Measurements from ENCODE around the gene EID1.
"Not testable (repeated sequence)": the region's sequence is repeated elsewhere in the genome, so short reads cannot be mapped to it uniquely, and the experiment has no call there.

Gene EID1

DNA sequence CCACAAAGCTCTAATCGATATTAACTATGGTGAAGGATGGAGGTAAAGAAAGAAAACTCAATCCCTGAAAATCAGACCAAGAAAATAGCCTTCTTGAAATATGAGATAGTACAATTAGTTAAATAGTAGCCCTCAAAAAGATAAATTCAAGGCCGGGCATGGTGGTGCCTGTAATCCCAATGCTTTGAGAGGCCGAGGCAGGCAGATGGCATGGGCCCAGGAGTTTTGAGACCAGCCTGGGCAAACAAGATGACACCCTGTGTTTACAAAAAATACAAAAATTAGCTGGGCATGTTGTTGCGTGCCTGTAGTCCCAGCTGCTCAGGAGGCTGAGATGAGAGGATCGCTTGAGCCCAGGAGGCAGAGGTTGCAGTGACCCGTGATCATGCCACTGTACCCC lies 35.4 kb upstream of the EID1 start:
- in situ Hi-C loops (cut with MboI; ENCODE audit: low sequenced_read_pairs, unreplicated experiment), result no loop called here
- DNase-seq (ENCODE audit: low spot score), result no peak
- TF ChIP-seq, protein P1, sequence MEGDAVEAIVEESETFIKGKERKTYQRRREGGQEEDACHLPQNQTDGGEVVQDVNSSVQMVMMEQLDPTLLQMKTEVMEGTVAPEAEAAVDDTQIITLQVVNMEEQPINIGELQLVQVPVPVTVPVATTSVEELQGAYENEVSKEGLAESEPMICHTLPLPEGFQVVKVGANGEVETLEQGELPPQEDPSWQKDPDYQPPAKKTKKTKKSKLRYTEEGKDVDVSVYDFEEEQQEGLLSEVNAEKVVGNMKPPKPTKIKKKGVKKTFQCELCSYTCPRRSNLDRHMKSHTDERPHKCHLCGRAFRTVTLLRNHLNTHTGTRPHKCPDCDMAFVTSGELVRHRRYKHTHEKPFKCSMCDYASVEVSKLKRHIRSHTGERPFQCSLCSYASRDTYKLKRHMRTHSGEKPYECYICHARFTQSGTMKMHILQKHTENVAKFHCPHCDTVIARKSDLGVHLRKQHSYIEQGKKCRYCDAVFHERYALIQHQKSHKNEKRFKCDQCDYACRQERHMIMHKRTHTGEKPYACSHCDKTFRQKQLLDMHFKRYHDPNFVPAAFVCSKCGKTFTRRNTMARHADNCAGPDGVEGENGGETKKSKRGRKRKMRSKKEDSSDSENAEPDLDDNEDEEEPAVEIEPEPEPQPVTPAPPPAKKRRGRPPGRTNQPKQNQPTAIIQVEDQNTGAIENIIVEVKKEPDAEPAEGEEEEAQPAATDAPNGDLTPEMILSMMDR (IDR thresholded peaks at IDR 0.05; ENCODE audit: borderline replicate concordance, control extremely low read depth, extremely low read depth, insufficient read depth, missing control alignments), result no peak

DNA sequence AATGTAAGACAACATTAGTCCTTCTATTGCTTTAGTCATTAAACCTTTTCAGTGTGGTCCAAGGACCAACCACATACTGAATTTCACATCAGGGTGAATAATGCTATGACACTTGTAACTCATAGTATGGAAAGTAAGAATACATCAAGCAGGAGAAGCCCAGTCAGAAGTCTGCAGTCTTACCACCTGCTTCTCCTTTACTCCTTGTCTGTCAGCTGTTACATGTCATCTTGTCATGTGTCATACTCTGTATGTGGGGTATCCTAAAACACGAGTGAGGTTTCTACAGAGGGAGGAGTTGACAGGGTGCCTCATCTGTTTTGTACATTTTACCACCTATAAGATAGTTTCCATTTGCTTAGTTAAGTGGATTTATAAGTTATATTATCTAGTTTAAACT lies 32.8 kb upstream of the EID1 start:
- TF ChIP-seq, protein P1 (IDR thresholded peaks at IDR 0.05; ENCODE audit: borderline replicate concordance, control extremely low read depth, extremely low read depth, insufficient read depth, missing control alignments), result no peak
- in situ Hi-C loops (cut with MboI; ENCODE audit: low sequenced_read_pairs, unreplicated experiment), result no loop called here
- DNase-seq (ENCODE audit: low spot score), result no peak

DNA sequence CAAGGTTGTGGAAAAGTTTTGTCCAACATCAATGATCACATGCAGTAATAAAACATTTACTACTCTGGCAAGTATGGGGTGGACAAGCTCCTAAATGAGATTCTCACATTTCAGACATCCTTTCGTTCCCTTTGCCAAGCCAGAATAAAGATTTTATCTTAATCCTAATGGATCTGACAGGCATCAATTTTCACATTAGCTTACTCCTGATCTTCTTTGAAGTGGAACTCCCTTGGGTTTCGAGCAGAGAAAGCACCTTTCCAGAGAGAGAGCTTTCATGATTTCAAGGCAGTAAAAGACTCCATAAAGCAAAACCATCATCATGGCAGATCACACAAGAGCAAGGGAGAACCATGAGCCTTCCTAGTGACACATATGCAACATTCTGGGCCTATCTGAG lies 27.3 kb upstream of the EID1 start:
- DNase-seq (ENCODE audit: low spot score), result no peak
- TF ChIP-seq, protein P1 (IDR thresholded peaks at IDR 0.05; ENCODE audit: borderline replicate concordance, control extremely low read depth, extremely low read depth, insufficient read depth, missing control alignments), result no peak
- in situ Hi-C loops (cut with MboI; ENCODE audit: low sequenced_read_pairs, unreplicated experiment), result loop anchor here (25.0 kb wide), 2 partner anchors 1187 to 1287 kb away; no protein-coding TSS in a partner anchor

DNA sequence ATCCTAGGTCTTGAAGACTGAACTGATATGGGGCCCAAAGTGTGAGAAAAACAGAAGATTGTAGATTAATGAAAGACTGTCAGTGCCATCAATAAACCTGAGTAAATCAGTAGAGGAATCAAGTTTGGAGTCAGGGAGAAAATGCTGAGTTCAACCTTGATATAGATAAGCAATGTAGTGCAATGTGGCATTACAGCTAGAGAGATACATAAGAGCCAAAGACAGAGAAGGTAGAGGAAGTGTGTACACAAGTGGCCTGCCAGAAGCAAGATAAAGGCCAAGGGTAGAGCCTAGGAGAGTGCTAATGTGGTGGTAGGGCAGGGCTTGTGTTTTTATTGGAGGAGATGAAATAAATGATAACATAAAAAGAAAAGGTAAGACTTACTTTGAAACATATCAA lies 26.0 kb upstream of the EID1 start:
- TF ChIP-seq, protein P1 (IDR thresholded peaks at IDR 0.05; ENCODE audit: borderline replicate concordance, control extremely low read depth, extremely low read depth, insufficient read depth, missing control alignments), result no peak
- DNase-seq (ENCODE audit: low spot score), result no peak
- in situ Hi-C loops (cut with MboI; ENCODE audit: low sequenced_read_pairs, unreplicated experiment), result loop anchor here (25.0 kb wide), 2 partner anchors 1185 to 1285 kb away; no protein-coding TSS in a partner anchor

DNA sequence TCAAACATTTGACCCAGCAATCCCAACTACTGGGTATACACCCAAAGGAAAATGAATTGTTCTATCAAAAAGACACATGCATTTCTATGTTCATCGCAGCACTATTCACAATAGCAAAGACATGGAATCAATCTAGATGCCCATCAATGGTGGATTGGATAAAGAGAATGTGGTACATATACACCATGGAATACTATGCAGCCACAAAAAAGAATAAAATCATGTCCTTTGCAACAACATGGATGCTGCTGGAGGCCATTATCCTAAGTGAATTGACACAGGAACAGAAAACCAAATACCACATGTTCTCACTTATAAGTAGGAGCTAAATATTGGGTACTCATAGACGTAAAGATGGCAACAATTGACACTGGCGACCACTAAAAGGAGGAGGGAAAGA lies 23.5 kb upstream of the EID1 start:
- in situ Hi-C loops (cut with MboI; ENCODE audit: low sequenced_read_pairs, unreplicated experiment), result loop anchor here (25.0 kb wide), 2 partner anchors 1183 to 1283 kb away; no protein-coding TSS in a partner anchor
- not testable (repeated sequence) for DNase-seq (ENCODE audit: low spot score)

DNA sequence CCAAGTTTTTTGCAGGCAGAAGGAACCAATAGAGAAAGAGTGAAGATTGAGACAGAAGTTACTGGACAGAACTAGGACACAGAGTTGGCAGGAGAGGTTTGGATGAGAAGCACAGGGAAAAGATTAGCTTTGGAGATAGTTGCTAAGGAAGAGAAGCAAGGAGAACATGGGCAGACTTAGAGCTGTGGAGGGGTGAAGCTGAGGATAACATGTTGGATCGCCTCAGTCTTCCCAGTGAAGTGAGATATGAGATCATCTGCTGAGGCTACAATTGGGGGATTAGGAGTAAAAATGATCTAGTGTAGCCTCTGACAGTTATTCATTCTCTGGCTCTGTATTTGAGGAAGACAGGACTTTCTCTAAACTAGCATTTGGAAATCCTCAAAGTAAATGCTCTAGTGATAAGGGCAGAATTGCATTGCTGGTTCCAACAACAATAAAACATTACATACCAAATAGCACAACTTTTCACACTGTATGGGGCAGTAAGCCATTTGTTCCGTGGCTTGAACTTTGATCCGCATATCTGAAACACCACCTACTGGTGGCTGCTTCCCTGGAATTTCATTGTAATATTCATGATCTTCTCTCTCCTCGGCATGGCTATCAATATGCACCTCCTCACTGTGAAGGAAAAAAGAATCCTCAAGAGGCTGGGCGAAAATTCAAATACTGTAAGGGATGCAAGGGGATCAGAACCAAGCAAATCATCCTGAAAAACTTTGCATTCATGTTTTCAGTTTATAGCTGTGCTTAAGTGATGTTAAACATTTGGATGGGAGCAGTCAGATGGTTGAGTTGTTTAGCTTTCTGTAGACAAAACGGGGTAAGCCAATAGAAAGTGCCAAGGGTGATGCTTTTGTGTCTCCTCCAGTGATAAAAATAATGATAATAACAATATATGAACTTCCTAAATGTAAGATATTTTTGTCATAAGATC lies 22.2 kb upstream of the EID1 start:
- TF ChIP-seq, protein P1 (IDR thresholded peaks at IDR 0.05; ENCODE audit: borderline replicate concordance, control extremely low read depth, extremely low read depth, insufficient read depth, missing control alignments), result peak; percentile 14
- DNase-seq (ENCODE audit: low spot score), result no peak
- in situ Hi-C loops (cut with MboI; ENCODE audit: low sequenced_read_pairs, unreplicated experiment), result loop anchor here (25.0 kb wide), 2 partner anchors 1182 to 1282 kb away; no protein-coding TSS in a partner anchor

DNA sequence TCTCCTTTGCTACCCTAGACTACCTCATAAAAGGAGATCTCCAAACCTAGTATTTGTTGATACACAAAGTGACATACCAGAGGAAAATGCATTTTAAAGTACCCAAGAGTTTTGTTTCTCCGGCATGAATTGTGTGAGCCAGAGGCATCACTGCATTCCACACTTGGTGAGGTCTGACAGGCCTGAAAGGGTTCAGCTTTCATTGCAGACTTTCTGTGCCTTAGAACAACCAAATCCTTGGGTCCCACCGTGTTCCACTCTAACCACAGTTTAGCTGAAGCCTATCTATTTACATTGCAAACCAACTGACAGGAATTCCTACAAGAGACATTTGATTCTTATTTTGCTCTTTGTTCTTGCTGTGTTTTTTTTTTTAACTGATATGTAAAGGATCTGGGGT lies 21.0 kb upstream of the EID1 start:
- in situ Hi-C loops (cut with MboI; ENCODE audit: low sequenced_read_pairs, unreplicated experiment), result loop anchor here (25.0 kb wide), 2 partner anchors 1180 to 1280 kb away; no protein-coding TSS in a partner anchor
- TF ChIP-seq, protein P1 (IDR thresholded peaks at IDR 0.05; ENCODE audit: borderline replicate concordance, control extremely low read depth, extremely low read depth, insufficient read depth, missing control alignments), result no peak
- DNase-seq (ENCODE audit: low spot score), result no peak
